Measurements from ENCODE around the gene ADGRL3.

ADGRL3 gene

DNA sequence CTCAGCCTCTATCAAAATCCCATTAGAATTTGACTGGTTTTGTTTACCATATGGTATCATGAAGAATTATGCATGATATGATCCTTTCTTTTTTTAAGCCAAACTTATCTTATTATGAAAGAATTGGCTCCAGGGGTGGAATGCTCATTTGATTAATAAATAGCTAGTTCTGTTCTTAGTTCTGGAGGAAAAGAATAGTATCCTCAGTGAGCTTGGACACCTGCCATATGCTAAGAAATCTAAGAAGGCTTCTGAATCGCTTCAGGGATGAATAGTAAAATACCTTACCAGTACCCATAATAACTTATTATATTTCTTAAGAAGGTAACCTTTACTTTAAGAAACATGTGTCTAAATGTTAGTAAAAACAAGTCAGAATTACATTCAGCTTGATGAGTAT, 803.6 kb downstream of the ADGRL3 start:
- no peak overlapping the region for H3K4me3 ChIP-seq (ENCODE audit: low read depth in 1 of 2, low read length in 2 of 2)
- DNase-seq (no peak), ATAC-seq (ENCODE audit: insufficient read depth, low read depth) (no peak)
- no peaks in the 10 kb centered on the region for H4K20me1 ChIP-seq (ENCODE audit: insufficient read depth, low read length)
- no peaks in the 10 kb centered on the region for H3K4me1 ChIP-seq (ENCODE audit: insufficient read depth, low read length)
- H3K9ac ChIP-seq (ENCODE audit: low read depth, low read length): no peak overlapping the region
- no peak overlapping the region for H2AFZ ChIP-seq (ENCODE audit: low read depth, low read length)
- no peaks in the 10 kb centered on the region for H3K79me2 ChIP-seq (ENCODE audit: insufficient read depth, low read length)
- no peaks in the 10 kb centered on the region for H3K9me3 ChIP-seq (ENCODE audit: insufficient read depth, low read length, severe bottlenecking)
- no peak overlapping the region for H3K27ac ChIP-seq (ENCODE audit: low read length)
- no peak overlapping the region for H3K4me2 ChIP-seq (ENCODE audit: insufficient read depth, low read length)
- H3K27me3 ChIP-seq (ENCODE audit: insufficient read depth, low read length, poor library complexity): no peaks in the 10 kb centered on the region
- H3K36me3 ChIP-seq (ENCODE audit: insufficient read depth, low read length): no peaks in the 10 kb centered on the region
- TF ChIP-seq, protein P1, sequence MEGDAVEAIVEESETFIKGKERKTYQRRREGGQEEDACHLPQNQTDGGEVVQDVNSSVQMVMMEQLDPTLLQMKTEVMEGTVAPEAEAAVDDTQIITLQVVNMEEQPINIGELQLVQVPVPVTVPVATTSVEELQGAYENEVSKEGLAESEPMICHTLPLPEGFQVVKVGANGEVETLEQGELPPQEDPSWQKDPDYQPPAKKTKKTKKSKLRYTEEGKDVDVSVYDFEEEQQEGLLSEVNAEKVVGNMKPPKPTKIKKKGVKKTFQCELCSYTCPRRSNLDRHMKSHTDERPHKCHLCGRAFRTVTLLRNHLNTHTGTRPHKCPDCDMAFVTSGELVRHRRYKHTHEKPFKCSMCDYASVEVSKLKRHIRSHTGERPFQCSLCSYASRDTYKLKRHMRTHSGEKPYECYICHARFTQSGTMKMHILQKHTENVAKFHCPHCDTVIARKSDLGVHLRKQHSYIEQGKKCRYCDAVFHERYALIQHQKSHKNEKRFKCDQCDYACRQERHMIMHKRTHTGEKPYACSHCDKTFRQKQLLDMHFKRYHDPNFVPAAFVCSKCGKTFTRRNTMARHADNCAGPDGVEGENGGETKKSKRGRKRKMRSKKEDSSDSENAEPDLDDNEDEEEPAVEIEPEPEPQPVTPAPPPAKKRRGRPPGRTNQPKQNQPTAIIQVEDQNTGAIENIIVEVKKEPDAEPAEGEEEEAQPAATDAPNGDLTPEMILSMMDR (IDR thresholded peaks at IDR 0.05; ENCODE audit: borderline replicate concordance, extremely low read depth, low read length, poor library complexity, severe bottlenecking): no peak
- no peak for TF ChIP-seq EZH2 (IDR thresholded peaks at IDR 0.05; ENCODE audit: borderline replicate concordance, low read depth, low read length, severe bottlenecking)

- no peaks in the 10 kb centered on the region for H3K36me3 ChIP-seq (ENCODE audit: insufficient read depth, low read length)
- H2AFZ ChIP-seq (ENCODE audit: low read depth, low read length): no peak overlapping the region
- ATAC-seq (ENCODE audit: insufficient read depth, low read depth): no peak
- H3K4me1 ChIP-seq (ENCODE audit: insufficient read depth, low read length): no peaks in the 10 kb centered on the region
- no peaks in the 10 kb centered on the region for H3K9me3 ChIP-seq (ENCODE audit: insufficient read depth, low read length, severe bottlenecking)
- no peak overlapping the region for H3K9ac ChIP-seq (ENCODE audit: low read depth, low read length)
- no peak overlapping the region for H3K4me3 ChIP-seq (ENCODE audit: low read depth in 1 of 2, low read length in 2 of 2)
- H3K27me3 ChIP-seq (ENCODE audit: insufficient read depth, low read length, poor library complexity): no peaks in the 10 kb centered on the region
- no peak overlapping the region for H3K27ac ChIP-seq (ENCODE audit: low read length)
- H3K79me2 ChIP-seq (ENCODE audit: insufficient read depth, low read length): no peaks in the 10 kb centered on the region
- no peaks in the 10 kb centered on the region for H4K20me1 ChIP-seq (ENCODE audit: insufficient read depth, low read length)
- no peak for TF ChIP-seq EZH2 (IDR thresholded peaks at IDR 0.05; ENCODE audit: borderline replicate concordance, low read depth, low read length, severe bottlenecking)
- TF ChIP-seq, protein P1 (IDR thresholded peaks at IDR 0.05; ENCODE audit: borderline replicate concordance, extremely low read depth, low read length, poor library complexity, severe bottlenecking): no peak
- no peak for DNase-seq
- no peak overlapping the region for H3K4me2 ChIP-seq (ENCODE audit: insufficient read depth, low read length)
These were observed 804.8 kb downstream of the ADGRL3 start for GRCh38 chr4:62004881-62005280.

DNA sequence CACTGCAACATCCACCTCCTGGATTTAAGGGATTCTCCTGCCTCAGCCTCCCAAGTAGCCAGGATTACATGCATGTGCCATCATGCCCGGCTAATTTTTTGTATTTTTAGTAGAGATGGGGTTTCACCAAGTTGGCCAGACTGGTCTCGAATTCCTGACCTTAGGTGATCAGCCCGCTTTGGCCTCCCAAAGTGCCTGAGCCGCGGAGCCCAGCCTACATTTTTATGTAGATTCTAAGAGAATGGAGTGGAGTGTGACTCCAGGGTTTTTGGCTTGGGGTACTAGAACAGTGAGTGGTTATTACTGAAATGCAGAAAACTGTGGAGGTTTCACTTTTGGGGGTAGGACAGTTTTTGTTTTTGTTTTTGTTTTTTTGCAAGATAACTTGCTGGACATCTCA, 806.0 kb downstream of the ADGRL3 start:
- H4K20me1 ChIP-seq (ENCODE audit: insufficient read depth, low read length): no peaks in the 10 kb centered on the region
- no peaks in the 10 kb centered on the region for H3K27me3 ChIP-seq (ENCODE audit: insufficient read depth, low read length, poor library complexity)
- no peak overlapping the region for H3K4me3 ChIP-seq (ENCODE audit: low read depth in 1 of 2, low read length in 2 of 2)
- no peak overlapping the region for H3K9ac ChIP-seq (ENCODE audit: low read depth, low read length)
- H3K36me3 ChIP-seq (ENCODE audit: insufficient read depth, low read length): no peaks in the 10 kb centered on the region
- no peaks in the 10 kb centered on the region for H3K9me3 ChIP-seq (ENCODE audit: insufficient read depth, low read length, severe bottlenecking)
- no peak for ATAC-seq (ENCODE audit: insufficient read depth, low read depth)
- H3K79me2 ChIP-seq (ENCODE audit: insufficient read depth, low read length): no peaks in the 10 kb centered on the region
- H3K4me1 ChIP-seq (ENCODE audit: insufficient read depth, low read length): no peaks in the 10 kb centered on the region
- H2AFZ ChIP-seq (ENCODE audit: low read depth, low read length): no peak overlapping the region
- no peak for DNase-seq
- no peak overlapping the region for H3K27ac ChIP-seq (ENCODE audit: low read length)
- no peak overlapping the region for H3K4me2 ChIP-seq (ENCODE audit: insufficient read depth, low read length)
- TF ChIP-seq EZH2 (IDR thresholded peaks at IDR 0.05; ENCODE audit: borderline replicate concordance, low read depth, low read length, severe bottlenecking): no peak
- TF ChIP-seq, protein P1 (IDR thresholded peaks at IDR 0.05; ENCODE audit: borderline replicate concordance, extremely low read depth, low read length, poor library complexity, severe bottlenecking): no peak
